ENCODE measurements around the gene NRIP1.

DNA sequence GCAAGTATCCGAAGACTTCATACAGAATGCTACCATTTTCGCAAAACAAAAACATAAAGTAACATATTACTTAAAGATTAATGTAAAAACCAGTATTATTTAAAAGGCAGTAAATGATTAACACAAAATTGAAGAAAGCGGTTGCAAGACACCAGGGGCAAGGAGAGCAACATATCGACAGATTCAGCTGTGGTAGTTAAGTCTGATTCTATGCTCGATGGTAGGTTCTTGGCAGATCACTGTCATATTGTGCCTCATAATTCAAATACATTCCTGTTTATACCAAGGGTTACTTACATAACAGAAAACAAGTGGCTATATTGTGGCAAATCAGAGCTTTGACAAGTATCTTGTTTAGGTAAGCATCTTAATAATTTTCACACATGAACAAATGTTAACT, 37.7 kb downstream of the NRIP1 start:
- TF ChIP-seq CTCF (IDR thresholded peaks at IDR 0.05; ENCODE audit: poor library complexity, severe bottlenecking) (no peak), POLR2AphosphoS5 (IDR thresholded peaks at IDR 0.05) (peak; percentile 9), MXI1 (conservative IDR thresholded peaks at IDR 0.05; ENCODE audit: poor library complexity, severe bottlenecking) (no peak), EP300 (conservative IDR thresholded peaks at IDR 0.05; ENCODE audit: poor library complexity, severe bottlenecking) (no peak), EZH2 (IDR thresholded peaks at IDR 0.05; ENCODE audit: borderline replicate concordance, insufficient read depth, low read length, poor library complexity, severe bottlenecking) (no peak), RAD21 (conservative IDR thresholded peaks at IDR 0.05) (no peak), REST (IDR thresholded peaks at IDR 0.05; ENCODE audit: borderline replicate concordance) (no peak), TAF1 (IDR thresholded peaks at IDR 0.05; ENCODE audit: low read depth) (no peak)

Measured in neural cell (in vitro differentiated cells).